ENCODE measurements around the gene HBE1. TPM values are rescaled to one million over a fixed set of nuclear protein-coding genes. Genes with fewer than 3 reads are reported as not detected.
"Not testable (repeated sequence)": the region's sequence is repeated elsewhere in the genome, so short reads cannot be mapped to it uniquely, and the experiment has no call there.

Gene HBE1
- total and polyA plus RNA-seq, 2 donors: 1.8 to 5.5 TPM

GRCh38 chr11:5250543-5251204 lies 19.1 kb downstream of the HBE1 start:
- Histone ChIP-seq H3K4me1 (ENCODE audit: control insufficient read depth in 2 of 2, insufficient read depth in 2 of 2, low read length in 2 of 2) (no peaks in the 10 kb centered on the region), H3K36me3 (ENCODE audit: control insufficient read depth in 2 of 2, insufficient read depth in 2 of 2, low read length in 1 of 2) (no peaks in the 10 kb centered on the region), H3K27me3 (ENCODE audit: control insufficient read depth in 2 of 2, insufficient read depth in 1 of 2, low read length in 1 of 2) (no peaks in the 10 kb centered on the region), H3K4me3 (ENCODE audit: low read length in 2 of 2) (no peak overlapping the region), H3K9me3 (ENCODE audit: control insufficient read depth in 2 of 2, insufficient read depth in 1 of 2, low read length in 1 of 2) (no peaks in the 10 kb centered on the region), H3K27ac (ENCODE audit: low read depth in 1 of 2, low read length in 1 of 2) (no peak overlapping the region)
- WGBS: 93% methylated on average over 4 of the region's 4 CpGs
- DNase-seq (ENCODE audit: low read depth in 6 of 9, low spot score in 9 of 9): no peak

GRCh38 chr11:5249807-5250396 lies 19.8 kb downstream of the HBE1 start, which contains the start of gene HBG1:
Gene HBG1, minus strand, starts transcription at chr11:5249857. Its CDS starts 53 bp downstream, at chr11:5249804.
- H3K27me3 ChIP-seq (ENCODE audit: control insufficient read depth in 2 of 2, insufficient read depth in 1 of 2, low read length in 1 of 2); H3K27ac ChIP-seq (ENCODE audit: low read depth in 1 of 2, low read length in 1 of 2); H3K9me3 ChIP-seq (ENCODE audit: control insufficient read depth in 2 of 2, insufficient read depth in 1 of 2, low read length in 1 of 2); DNase-seq (ENCODE audit: low read depth in 6 of 9, low spot score in 9 of 9); H3K4me1 ChIP-seq (ENCODE audit: control insufficient read depth in 2 of 2, insufficient read depth in 2 of 2, low read length in 2 of 2); H3K36me3 ChIP-seq (ENCODE audit: control insufficient read depth in 2 of 2, insufficient read depth in 2 of 2, low read length in 1 of 2); H3K4me3 ChIP-seq (ENCODE audit: low read length in 2 of 2): not testable (repeated sequence)
- WGBS: 88% methylated on average over 4 of the region's 9 CpGs

GRCh38 chr11:5248498-5248897 lies 21.2 kb downstream of the HBE1 start:
- DNase-seq (ENCODE audit: low read depth in 6 of 9, low spot score in 9 of 9); H3K4me3 ChIP-seq (ENCODE audit: low read length in 2 of 2); H3K27me3 ChIP-seq (ENCODE audit: control insufficient read depth in 2 of 2, insufficient read depth in 1 of 2, low read length in 1 of 2); H3K9me3 ChIP-seq (ENCODE audit: control insufficient read depth in 2 of 2, insufficient read depth in 1 of 2, low read length in 1 of 2); H3K4me1 ChIP-seq (ENCODE audit: control insufficient read depth in 2 of 2, insufficient read depth in 2 of 2, low read length in 2 of 2); H3K36me3 ChIP-seq (ENCODE audit: control insufficient read depth in 2 of 2, insufficient read depth in 2 of 2, low read length in 1 of 2); H3K27ac ChIP-seq (ENCODE audit: low read depth in 1 of 2, low read length in 1 of 2): not testable (repeated sequence)
- 88% methylated on average over 7 of the region's 7 CpGs for WGBS

GRCh38 chr11:5247472-5248192 lies 22.1 kb downstream of the HBE1 start:
- Histone ChIP-seq H3K27me3 (ENCODE audit: control insufficient read depth in 2 of 2, insufficient read depth in 1 of 2, low read length in 1 of 2) (no peaks in the 10 kb centered on the region), H3K4me1 (ENCODE audit: control insufficient read depth in 2 of 2, insufficient read depth in 2 of 2, low read length in 2 of 2) (no peaks in the 10 kb centered on the region), H3K27ac (ENCODE audit: low read depth in 1 of 2, low read length in 1 of 2) (no peak overlapping the region), H3K9me3 (ENCODE audit: control insufficient read depth in 2 of 2, insufficient read depth in 1 of 2, low read length in 1 of 2) (no peaks in the 10 kb centered on the region), H3K4me3 (ENCODE audit: low read length in 2 of 2) (no peak overlapping the region), H3K36me3 (ENCODE audit: control insufficient read depth in 2 of 2, insufficient read depth in 2 of 2, low read length in 1 of 2) (no peaks in the 10 kb centered on the region)
- WGBS: 95% methylated on average over 3 of the region's 3 CpGs
- no peak for DNase-seq (ENCODE audit: low read depth in 6 of 9, low spot score in 9 of 9)

- H3K36me3 ChIP-seq (ENCODE audit: control insufficient read depth in 2 of 2, insufficient read depth in 2 of 2, low read length in 1 of 2): no peaks in the 10 kb centered on the region
- DNase-seq (ENCODE audit: low read depth in 6 of 9, low spot score in 9 of 9): no peak
- no peaks in the 10 kb centered on the region for H3K4me1 ChIP-seq (ENCODE audit: control insufficient read depth in 2 of 2, insufficient read depth in 2 of 2, low read length in 2 of 2)
- H3K27me3 ChIP-seq (ENCODE audit: control insufficient read depth in 2 of 2, insufficient read depth in 1 of 2, low read length in 1 of 2): no peaks in the 10 kb centered on the region
- H3K9me3 ChIP-seq (ENCODE audit: control insufficient read depth in 2 of 2, insufficient read depth in 1 of 2, low read length in 1 of 2): no peaks in the 10 kb centered on the region
- WGBS: 73% methylated on average over 6 of the region's 6 CpGs
- H3K4me3 ChIP-seq (ENCODE audit: low read length in 2 of 2): no peak overlapping the region
- no peak overlapping the region for H3K27ac ChIP-seq (ENCODE audit: low read depth in 1 of 2, low read length in 1 of 2)
Observed at GRCh38 chr11:5246772-5247471, 22.8 kb downstream of the HBE1 start.

- WGBS: 77% methylated on average over 2 of the region's 2 CpGs
- Histone ChIP-seq H3K36me3 (ENCODE audit: control insufficient read depth in 2 of 2, insufficient read depth in 2 of 2, low read length in 1 of 2) (no peaks in the 10 kb centered on the region), H3K9me3 (ENCODE audit: control insufficient read depth in 2 of 2, insufficient read depth in 1 of 2, low read length in 1 of 2) (no peaks in the 10 kb centered on the region), H3K27me3 (ENCODE audit: control insufficient read depth in 2 of 2, insufficient read depth in 1 of 2, low read length in 1 of 2) (no peaks in the 10 kb centered on the region), H3K4me1 (ENCODE audit: control insufficient read depth in 2 of 2, insufficient read depth in 2 of 2, low read length in 2 of 2) (no peaks in the 10 kb centered on the region), H3K4me3 (ENCODE audit: low read length in 2 of 2) (no peak overlapping the region), H3K27ac (ENCODE audit: low read depth in 1 of 2, low read length in 1 of 2) (no peak overlapping the region)
- DNase-seq (ENCODE audit: low read depth in 6 of 9, low spot score in 9 of 9): no peak
Observed at GRCh38 chr11:5245155-5245554, 24.6 kb downstream of the HBE1 start.

GRCh38 chr11:5243816-5244180 lies 25.9 kb downstream of the HBE1 start:
- no peak overlapping the region for H3K4me3 ChIP-seq (ENCODE audit: low read length in 2 of 2)
- H3K9me3 ChIP-seq (ENCODE audit: control insufficient read depth in 2 of 2, insufficient read depth in 1 of 2, low read length in 1 of 2): no peaks in the 10 kb centered on the region
- no peaks in the 10 kb centered on the region for H3K36me3 ChIP-seq (ENCODE audit: control insufficient read depth in 2 of 2, insufficient read depth in 2 of 2, low read length in 1 of 2)
- no peak overlapping the region for H3K27ac ChIP-seq (ENCODE audit: low read depth in 1 of 2, low read length in 1 of 2)
- no peaks in the 10 kb centered on the region for H3K4me1 ChIP-seq (ENCODE audit: control insufficient read depth in 2 of 2, insufficient read depth in 2 of 2, low read length in 2 of 2)
- no peak for DNase-seq (ENCODE audit: low read depth in 6 of 9, low spot score in 9 of 9)
- 94% methylated on average over 4 of the region's 4 CpGs for WGBS
- H3K27me3 ChIP-seq (ENCODE audit: control insufficient read depth in 2 of 2, insufficient read depth in 1 of 2, low read length in 1 of 2): no peaks in the 10 kb centered on the region

- H3K27ac ChIP-seq (ENCODE audit: low read depth in 1 of 2, low read length in 1 of 2): no peak overlapping the region
- no peaks in the 10 kb centered on the region for H3K4me1 ChIP-seq (ENCODE audit: control insufficient read depth in 2 of 2, insufficient read depth in 2 of 2, low read length in 2 of 2)
- 92% methylated on average over 7 of the region's 7 CpGs for WGBS
- H3K9me3 ChIP-seq (ENCODE audit: control insufficient read depth in 2 of 2, insufficient read depth in 1 of 2, low read length in 1 of 2): no peaks in the 10 kb centered on the region
- no peaks in the 10 kb centered on the region for H3K36me3 ChIP-seq (ENCODE audit: control insufficient read depth in 2 of 2, insufficient read depth in 2 of 2, low read length in 1 of 2)
- no peak overlapping the region for H3K4me3 ChIP-seq (ENCODE audit: low read length in 2 of 2)
- H3K27me3 ChIP-seq (ENCODE audit: control insufficient read depth in 2 of 2, insufficient read depth in 1 of 2, low read length in 1 of 2): no peaks in the 10 kb centered on the region
- no peak for DNase-seq (ENCODE audit: low read depth in 6 of 9, low spot score in 9 of 9)
Observed at GRCh38 chr11:5242933-5243815, 26.6 kb downstream of the HBE1 start.

All from thymus (tissue), 11 donors.